Right renal pelvis (tissue), 4 donors: Measurements from ENCODE around the gene ZIC4. TPM values are rescaled to one million over a fixed set of nuclear protein-coding genes. Genes with fewer than 3 reads are reported as not detected.

Source experiments
- DNase-seq, 4 donors: peaks; one replicate each; pipeline ENCODE4 v3.0.0-alpha.2; 2013; ENCODE audit warnings: low read depth in 4 of 4, low spot score in 3 of 4, missing footprints in 1 of 4
- polyA plus RNA-seq, 4 donors: library from polyadenylated mRNA; unstranded; fragments of 120-200 nt; gene quantifications; one replicate each; pipeline ENCODE4 v1.2.1, GENCODE V29; 2013; ENCODE audit not compliant: insufficient read length in 4 of 4

The ZIC4 gene
- polyA plus RNA-seq, 4 donors: 0.05 TPM; not detected in 3

- no peak for DNase-seq
These were observed 12.7 kb upstream of the ZIC4 start for GRCh38 chr3:147418808-147419701.

DNA sequence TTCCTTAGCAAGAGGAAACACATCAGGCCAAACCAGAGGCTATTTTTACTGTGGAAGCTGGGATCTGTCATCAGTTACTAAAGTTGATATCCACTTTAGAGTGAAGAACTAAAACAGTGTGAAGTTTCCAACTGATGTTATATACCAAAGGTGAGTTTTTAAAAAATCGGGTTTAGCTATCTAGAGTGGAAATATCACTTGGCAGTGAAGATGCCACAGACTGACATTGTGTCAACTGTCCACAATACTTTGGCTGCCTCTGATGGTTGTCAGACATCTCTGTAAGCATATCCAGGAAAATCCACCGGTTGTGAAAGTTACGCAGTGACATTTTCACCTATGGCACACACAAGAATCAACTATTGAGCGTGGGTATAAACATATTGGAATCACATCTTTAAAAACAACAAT is 12.0 kb upstream of the ZIC4 start:
- DNase-seq: no peak

DNA sequence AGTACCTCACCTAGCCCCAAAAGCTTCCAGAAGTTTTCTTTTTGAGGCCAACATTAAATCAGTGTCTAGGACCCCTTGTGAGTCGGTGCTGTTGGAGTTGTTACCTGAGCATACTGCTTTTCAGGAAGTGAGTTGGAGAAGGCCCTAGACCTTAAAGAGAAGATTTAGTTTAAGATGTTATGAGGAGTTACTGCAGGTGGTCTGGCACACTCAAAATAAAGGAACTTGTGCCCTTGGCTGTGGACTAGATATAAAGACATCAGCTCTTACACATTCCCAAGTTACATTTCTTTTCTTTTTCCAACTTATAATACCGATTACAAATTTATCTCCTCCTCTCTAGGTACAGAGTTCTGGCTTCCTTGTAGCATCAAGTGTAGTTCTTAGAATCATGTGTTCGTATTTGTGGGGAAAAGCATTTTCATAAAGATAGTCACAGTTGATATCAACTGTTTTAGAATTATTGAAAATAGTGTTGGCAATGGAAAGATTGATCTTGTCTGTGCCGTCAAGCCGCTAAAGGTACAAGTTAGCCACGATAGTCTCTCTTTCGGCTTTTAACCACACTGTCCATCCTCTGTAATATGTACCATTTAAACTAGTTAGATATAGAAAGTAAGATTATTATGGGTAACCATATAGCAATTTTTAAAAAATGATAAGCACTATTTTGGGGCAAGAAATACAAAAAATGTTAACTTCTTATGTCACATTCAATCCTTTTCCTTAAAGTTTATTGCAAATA is 11.4 kb upstream of the ZIC4 start:
- DNase-seq: no peak

- no peak for DNase-seq
These were observed 10.6 kb upstream of the ZIC4 start for GRCh38 chr3:147416931-147417330.

DNA sequence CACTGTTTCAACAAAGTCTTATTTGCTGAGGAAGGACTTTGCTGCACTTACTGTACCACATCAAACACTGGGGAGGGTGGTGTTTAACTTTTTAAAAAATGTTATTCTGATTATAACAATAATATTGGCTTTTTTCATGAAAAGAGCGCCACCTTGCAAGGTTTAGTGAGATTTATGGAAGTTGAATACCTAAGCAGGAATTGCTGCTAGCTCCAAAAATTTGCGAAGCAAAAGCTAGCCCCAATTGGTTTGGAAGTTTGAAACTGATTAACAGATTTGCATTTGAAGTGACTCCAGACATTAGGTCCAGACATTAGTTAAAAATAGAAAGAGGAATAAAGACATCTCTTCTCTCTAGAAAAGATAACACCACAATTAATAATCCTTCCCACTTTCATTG is 9.5 kb upstream of the ZIC4 start:
- no peak for DNase-seq

GRCh38 chr3:147415286-147415685 is 8.9 kb upstream of the ZIC4 start:
- no peak for DNase-seq

- DNase-seq: no peak
These were observed 8.2 kb upstream of the ZIC4 start for GRCh38 chr3:147414390-147415138.

- DNase-seq: no peak
These were observed 7.5 kb upstream of the ZIC4 start for GRCh38 chr3:147413686-147414389.

GRCh38 chr3:147412917-147413685 is 6.8 kb upstream of the ZIC4 start:
- no peak for DNase-seq

DNA sequence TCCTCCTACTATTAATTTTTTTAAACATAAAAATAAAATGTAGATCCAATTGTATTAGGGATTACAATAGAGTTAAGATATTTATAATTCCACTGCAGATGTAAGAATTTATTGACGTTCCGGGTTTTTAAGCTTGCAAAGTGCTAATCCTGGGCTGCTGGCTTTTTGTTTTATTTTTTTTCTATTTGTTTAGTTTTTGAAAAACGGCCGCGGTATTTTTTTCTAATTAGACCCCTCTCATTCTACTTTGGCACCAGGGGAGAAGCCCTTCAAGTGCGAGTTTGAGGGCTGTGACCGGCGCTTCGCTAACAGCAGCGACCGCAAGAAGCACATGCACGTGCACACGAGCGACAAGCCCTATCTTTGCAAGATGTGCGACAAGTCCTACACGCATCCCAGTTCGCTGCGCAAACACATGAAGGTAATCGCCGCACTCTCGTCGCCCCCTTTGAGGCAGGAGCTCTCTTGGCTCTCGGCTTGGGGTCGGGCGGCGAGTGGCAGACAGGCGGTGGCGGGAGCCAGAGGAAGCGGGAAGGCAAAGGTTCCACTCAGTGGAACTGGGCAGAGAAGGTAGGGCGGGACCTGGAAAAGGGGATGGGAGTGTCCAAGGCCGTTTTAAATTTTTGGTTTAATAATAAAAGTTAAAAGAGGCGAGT is 6.0 kb upstream of the ZIC4 start:
- no peak for DNase-seq

GRCh38 chr3:147411815-147412241 is 5.5 kb upstream of the ZIC4 start:
- no peak for DNase-seq

- no peak for DNase-seq
These were observed 5.0 kb upstream of the ZIC4 start for GRCh38 chr3:147411238-147411814.

DNA sequence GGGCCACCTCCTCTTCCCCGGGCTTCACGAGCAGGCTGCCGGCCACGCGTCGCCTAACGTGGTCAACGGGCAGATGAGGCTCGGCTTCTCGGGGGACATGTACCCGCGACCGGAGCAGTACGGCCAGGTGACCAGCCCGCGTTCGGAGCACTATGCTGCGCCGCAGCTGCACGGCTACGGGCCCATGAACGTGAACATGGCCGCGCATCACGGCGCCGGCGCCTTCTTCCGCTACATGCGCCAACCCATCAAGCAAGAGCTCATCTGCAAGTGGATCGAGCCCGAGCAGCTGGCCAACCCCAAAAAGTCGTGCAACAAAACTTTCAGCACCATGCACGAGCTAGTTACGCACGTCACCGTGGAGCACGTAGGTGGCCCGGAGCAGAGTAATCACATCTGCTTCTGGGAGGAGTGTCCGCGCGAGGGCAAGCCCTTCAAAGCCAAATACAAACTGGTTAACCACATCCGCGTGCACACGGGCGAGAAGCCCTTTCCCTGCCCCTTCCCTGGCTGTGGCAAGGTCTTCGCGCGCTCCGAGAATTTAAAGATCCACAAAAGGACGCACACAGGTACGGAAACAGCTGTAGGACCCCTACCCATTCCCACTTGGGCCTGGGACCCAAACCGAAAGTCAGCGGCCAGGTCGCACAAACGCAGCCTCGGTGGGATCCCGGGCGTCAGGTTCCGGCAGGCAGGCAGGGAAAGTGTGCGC is 4.3 kb upstream of the ZIC4 start:
- DNase-seq: no peak

DNA sequence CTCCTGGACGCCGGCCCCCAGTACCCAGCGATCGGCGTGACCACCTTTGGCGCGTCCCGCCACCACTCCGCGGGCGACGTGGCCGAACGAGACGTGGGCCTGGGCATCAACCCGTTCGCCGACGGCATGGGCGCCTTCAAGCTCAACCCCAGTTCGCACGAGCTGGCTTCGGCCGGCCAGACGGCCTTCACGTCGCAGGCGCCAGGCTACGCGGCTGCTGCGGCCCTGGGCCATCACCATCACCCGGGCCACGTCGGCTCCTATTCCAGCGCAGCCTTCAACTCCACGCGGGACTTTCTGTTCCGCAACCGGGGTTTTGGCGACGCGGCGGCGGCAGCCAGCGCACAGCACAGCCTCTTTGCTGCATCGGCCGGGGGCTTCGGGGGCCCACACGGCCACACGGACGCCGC is 3.8 kb upstream of the ZIC4 start:
- no peak for DNase-seq

DNA sequence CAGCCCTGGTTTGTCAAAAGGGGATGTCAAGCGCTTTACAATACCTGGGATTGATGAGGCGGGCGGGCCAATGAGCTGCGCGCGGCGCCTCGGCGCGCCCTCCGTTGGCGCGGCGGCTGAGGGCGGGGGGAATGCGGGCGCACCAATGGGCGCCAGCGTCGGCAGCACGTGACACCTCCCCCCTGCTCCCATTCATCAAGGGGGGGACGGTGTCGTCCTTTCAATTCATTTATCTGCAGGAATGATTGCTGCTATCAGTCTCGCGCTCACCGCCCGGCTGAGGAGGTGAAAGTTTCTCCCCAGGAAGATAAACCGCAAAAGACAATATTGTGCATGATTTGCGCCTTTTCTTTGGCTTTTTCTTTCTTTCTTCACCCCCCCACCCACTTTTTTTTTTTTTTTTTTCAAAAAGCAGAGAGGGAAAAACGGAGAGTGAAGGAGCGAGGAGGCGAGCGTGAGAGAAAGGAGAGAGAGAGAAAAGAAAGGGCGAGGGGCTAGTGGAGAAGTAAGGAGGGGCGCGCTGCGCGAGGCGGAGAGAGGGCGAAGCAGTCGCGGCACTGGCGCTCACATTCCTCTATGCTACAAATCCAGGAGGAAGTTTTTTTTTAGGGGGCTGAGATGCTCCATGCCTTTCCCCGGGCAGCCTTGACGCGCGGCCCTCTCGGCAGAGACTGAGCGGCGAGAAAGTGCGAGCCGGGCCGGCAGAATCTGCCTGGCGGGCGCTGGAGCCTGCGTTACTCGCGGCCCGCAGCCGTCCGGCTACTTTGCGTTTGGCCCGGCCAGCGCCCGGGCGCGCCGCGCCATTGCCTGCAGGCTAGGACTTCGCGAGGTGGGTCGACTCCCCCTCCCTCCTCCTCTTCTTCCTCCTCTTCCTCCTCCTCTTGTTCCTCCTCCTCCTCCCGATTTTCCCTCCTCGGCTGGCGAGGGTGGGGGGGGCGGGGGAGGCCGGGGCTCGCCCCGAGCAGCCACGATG is 3.1 kb upstream of the ZIC4 start, which contains the start of gene ZIC1:
ZIC1 (plus strand) TSS at position 223 of the 973 bp plus-strand sequence; CDS start at position 971, 748 bp downstream.
- no peak for DNase-seq

- no peak for DNase-seq
These were observed 2.1 kb upstream of the ZIC4 start for GRCh38 chr3:147408188-147409100.
